Omental fat pad (tissue), 4 donors: Measurements from ENCODE around the gene CSH1. TPM values are rescaled to one million over a fixed set of nuclear protein-coding genes. Genes with fewer than 3 reads are reported as not detected.
A peak's percentile ranks its signal among the peaks of the same experiment; 100 is the strongest.
"Not testable (repeated sequence)": the region's sequence is repeated elsewhere in the genome, so short reads cannot be mapped to it uniquely, and the experiment has no call there.

Experiments
- ATAC-seq: fragments of 150-250 bp; one replicate; pipeline ENCODE4 v1.9.1; 2016; ENCODE audit warnings: mild to moderate bottlenecking, moderate library complexity; ENCODE audit not compliant: low FRiP score
- DNase-seq: peaks from one replicate; pipeline ENCODE4 v3.0.0-alpha.2; 2019; ENCODE audit warnings: low spot score
- CTCF ChIP-seq, 3 donors: fragments of 450-650 bp; IDR thresholded peaks; one replicate each; pipeline ENCODE4 v1.5.1; 2016 to 2017; ENCODE audit warnings: antibody characterized with exemption in 3 of 3, mild to moderate bottlenecking in 3 of 3, moderate library complexity in 2 of 3
- total RNA-seq, 4 donors: library from RNA; depleted of rRNA; stranded (reverse); fragments of >200 nt; gene quantifications; one replicate each; pipeline ENCODE4 v1.1.0, GENCODE V29; 2016

The CSH1 gene
- total RNA-seq, 4 donors from 2014 or later: not detected

- DNase-seq (no peak), ATAC-seq (no peak)
- TF ChIP-seq CTCF (IDR thresholded peaks at IDR 0.05): no peak
Observed at GRCh38 chr17:63927464-63928171, 31.2 kb upstream of the CSH1 start.

- TF ChIP-seq CTCF (IDR thresholded peaks at IDR 0.05): no peak
- DNase-seq (no peak), ATAC-seq (no peak)
Observed at GRCh38 chr17:63926164-63926563, 29.8 kb upstream of the CSH1 start.

GRCh38 chr17:63925615-63926014 is 29.2 kb upstream of the CSH1 start:
- DNase-seq: no peak
- no peak for TF ChIP-seq CTCF (IDR thresholded peaks at IDR 0.05)
- no peak for ATAC-seq

GRCh38 chr17:63922402-63922801 is 26.0 kb upstream of the CSH1 start:
- not testable (repeated sequence) for ATAC-seq

GRCh38 chr17:63920779-63921178 is 24.4 kb upstream of the CSH1 start:
- not testable (repeated sequence) for ATAC-seq, DNase-seq

More at GRCh38 chr17:63922402-63922801, 26.0 kb upstream of the CSH1 start:
- DNase-seq: not testable (repeated sequence)

GRCh38 chr17:63920050-63920449 is 23.7 kb upstream of the CSH1 start:
- not testable (repeated sequence) for ATAC-seq, DNase-seq

GRCh38 chr17:63919311-63919723 is 22.9 kb upstream of the CSH1 start:
- TF ChIP-seq CTCF (IDR thresholded peaks at IDR 0.05): peak in 2 of 3 donors; percentile 84
- ATAC-seq (peak; percentile 58), DNase-seq (no peak)

GRCh38 chr17:63918789-63919305 is 22.5 kb upstream of the CSH1 start, which contains the start of gene GH1:
TSS of gene GH1 (minus strand) at chr17:63918839. CDS start at chr17:63918776, 63 bp downstream.
- not testable (repeated sequence) for ATAC-seq, DNase-seq

GRCh38 chr17:63918305-63918704 is 21.9 kb upstream of the CSH1 start:
- DNase-seq: no peak
- ATAC-seq: no peak
- no peak for TF ChIP-seq CTCF (IDR thresholded peaks at IDR 0.05)
